ENCODE measurements around the gene DGKA.

DNA sequence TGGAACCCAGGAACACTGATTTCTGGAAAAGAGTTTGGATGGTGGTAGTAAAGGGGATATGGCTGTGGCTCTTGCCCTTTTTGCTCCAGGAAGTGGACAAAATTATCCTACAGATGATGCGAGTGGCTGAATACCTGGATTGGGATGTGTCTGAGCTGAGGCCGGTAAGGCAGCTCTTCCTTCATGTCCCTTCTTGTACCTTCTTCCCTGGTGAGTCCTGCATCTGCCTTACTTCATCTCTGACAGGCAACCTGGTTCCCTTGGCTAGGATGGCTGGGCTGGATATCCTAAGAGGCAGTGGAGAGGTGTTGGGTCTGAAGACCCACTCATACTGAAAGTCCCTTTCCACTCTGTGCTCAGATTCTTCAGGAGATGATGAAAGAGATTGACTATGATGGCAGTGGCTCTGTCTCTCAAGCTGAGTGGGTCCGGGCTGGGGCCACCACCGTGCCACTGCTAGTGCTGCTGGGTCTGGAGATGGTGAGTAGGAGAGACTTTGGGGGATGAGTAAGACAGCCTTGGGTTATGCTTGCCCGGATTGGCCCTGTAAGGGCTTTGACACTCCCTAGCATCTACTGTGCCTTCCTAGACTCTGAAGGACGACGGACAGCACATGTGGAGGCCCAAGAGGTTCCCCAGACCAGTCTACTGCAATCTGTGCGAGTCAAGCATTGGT is 8.0 kb downstream of the DGKA start:
- TF ChIP-seq, protein P1, sequence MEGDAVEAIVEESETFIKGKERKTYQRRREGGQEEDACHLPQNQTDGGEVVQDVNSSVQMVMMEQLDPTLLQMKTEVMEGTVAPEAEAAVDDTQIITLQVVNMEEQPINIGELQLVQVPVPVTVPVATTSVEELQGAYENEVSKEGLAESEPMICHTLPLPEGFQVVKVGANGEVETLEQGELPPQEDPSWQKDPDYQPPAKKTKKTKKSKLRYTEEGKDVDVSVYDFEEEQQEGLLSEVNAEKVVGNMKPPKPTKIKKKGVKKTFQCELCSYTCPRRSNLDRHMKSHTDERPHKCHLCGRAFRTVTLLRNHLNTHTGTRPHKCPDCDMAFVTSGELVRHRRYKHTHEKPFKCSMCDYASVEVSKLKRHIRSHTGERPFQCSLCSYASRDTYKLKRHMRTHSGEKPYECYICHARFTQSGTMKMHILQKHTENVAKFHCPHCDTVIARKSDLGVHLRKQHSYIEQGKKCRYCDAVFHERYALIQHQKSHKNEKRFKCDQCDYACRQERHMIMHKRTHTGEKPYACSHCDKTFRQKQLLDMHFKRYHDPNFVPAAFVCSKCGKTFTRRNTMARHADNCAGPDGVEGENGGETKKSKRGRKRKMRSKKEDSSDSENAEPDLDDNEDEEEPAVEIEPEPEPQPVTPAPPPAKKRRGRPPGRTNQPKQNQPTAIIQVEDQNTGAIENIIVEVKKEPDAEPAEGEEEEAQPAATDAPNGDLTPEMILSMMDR (IDR thresholded peaks at IDR 0.05; ENCODE audit: insufficient read depth, low read length), result no peak
- TF ChIP-seq POLR2AphosphoS5 (IDR thresholded peaks at IDR 0.05; ENCODE audit: low read depth), result no peak
- TF ChIP-seq, protein P2, sequence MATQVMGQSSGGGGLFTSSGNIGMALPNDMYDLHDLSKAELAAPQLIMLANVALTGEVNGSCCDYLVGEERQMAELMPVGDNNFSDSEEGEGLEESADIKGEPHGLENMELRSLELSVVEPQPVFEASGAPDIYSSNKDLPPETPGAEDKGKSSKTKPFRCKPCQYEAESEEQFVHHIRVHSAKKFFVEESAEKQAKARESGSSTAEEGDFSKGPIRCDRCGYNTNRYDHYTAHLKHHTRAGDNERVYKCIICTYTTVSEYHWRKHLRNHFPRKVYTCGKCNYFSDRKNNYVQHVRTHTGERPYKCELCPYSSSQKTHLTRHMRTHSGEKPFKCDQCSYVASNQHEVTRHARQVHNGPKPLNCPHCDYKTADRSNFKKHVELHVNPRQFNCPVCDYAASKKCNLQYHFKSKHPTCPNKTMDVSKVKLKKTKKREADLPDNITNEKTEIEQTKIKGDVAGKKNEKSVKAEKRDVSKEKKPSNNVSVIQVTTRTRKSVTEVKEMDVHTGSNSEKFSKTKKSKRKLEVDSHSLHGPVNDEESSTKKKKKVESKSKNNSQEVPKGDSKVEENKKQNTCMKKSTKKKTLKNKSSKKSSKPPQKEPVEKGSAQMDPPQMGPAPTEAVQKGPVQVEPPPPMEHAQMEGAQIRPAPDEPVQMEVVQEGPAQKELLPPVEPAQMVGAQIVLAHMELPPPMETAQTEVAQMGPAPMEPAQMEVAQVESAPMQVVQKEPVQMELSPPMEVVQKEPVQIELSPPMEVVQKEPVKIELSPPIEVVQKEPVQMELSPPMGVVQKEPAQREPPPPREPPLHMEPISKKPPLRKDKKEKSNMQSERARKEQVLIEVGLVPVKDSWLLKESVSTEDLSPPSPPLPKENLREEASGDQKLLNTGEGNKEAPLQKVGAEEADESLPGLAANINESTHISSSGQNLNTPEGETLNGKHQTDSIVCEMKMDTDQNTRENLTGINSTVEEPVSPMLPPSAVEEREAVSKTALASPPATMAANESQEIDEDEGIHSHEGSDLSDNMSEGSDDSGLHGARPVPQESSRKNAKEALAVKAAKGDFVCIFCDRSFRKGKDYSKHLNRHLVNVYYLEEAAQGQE (IDR thresholded peaks at IDR 0.05; ENCODE audit: insufficient replicate concordance, low read depth), result no peak
